ENCODE measurements around the gene TRIM27.

DNA sequence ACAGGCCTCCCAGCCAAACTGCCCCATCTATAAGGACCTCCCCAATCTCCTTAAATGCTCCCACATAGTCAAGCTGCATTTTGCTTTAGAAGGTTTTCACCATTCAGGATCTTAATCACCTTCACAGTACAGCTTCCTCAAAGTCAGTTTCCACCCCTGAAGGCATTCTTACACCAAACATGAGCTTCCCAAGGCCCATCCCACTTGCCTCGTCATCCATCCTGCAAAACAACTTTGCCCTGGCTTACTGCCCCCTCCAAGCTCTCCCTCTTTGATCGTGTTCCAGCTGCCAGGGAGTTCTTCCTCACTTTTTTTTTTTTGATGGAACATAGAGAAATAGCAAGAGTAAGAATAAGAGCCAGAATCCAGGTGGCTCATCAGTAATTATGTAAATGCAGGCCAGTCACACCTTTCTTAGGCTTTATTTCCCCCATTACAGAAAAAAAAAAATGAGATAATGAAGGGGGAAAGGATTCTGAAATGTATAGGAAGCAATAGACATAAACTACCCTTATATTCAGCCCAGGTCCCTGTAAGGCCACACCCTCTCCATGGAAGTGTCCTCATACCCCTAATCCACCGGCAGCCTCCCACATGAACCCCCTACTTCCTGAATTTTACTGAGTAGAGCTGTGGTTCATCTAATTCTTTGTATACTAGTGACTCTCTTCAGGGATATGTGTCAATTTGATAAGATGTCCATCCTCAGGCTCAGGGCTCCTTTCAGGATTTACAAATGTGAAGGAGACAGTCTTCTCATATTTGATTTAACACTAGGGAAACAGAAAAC lies 12.7 kb downstream of the TRIM27 start:
- TF ChIP-seq POLR2A (IDR thresholded peaks at IDR 0.05; ENCODE audit: extremely low read depth, insufficient read length) (no peak), MAX (IDR thresholded peaks at IDR 0.05; ENCODE audit: low read depth, low read length) (no peak), MYC (IDR thresholded peaks at IDR 0.05; ENCODE audit: low read depth, low read length) (no peak)
- TF ChIP-seq, protein P1, sequence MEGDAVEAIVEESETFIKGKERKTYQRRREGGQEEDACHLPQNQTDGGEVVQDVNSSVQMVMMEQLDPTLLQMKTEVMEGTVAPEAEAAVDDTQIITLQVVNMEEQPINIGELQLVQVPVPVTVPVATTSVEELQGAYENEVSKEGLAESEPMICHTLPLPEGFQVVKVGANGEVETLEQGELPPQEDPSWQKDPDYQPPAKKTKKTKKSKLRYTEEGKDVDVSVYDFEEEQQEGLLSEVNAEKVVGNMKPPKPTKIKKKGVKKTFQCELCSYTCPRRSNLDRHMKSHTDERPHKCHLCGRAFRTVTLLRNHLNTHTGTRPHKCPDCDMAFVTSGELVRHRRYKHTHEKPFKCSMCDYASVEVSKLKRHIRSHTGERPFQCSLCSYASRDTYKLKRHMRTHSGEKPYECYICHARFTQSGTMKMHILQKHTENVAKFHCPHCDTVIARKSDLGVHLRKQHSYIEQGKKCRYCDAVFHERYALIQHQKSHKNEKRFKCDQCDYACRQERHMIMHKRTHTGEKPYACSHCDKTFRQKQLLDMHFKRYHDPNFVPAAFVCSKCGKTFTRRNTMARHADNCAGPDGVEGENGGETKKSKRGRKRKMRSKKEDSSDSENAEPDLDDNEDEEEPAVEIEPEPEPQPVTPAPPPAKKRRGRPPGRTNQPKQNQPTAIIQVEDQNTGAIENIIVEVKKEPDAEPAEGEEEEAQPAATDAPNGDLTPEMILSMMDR (IDR thresholded peaks at IDR 0.05; ENCODE audit: low read depth, low read length): no peak

All from NB4 (cell line).